ENCODE measurements around the gene NUDT12. TPM values are rescaled to one million over a fixed set of nuclear protein-coding genes. Genes with fewer than 3 reads are reported as not detected.

NUDT12 gene
- total RNA-seq, 4 donors from 2014 or later: 6.2 to 24.6 (median 17.2) TPM

- H3K27ac ChIP-seq: no peak overlapping the region
- intact Hi-C loops (cut with DNase I; ENCODE audit: low total_unique reads) (no loop called here), in situ Hi-C loops (cut with MboI; ENCODE audit: low pct_ligation_motif_present in 1 of 4, low pct_unique_long_range_greater_than_20kb in 1 of 4, low sequenced_read_pairs in 3 of 4) (no loop called here)
- no peak for DNase-seq
- H3K27me3 ChIP-seq: no peaks in the 10 kb centered on the region
- WGBS, 2 donors (ENCODE audit: low coverage in 1 of 2): 46 to 90% methylated on average over 1 of the region's 1 CpG
- TF ChIP-seq POLR2A (IDR thresholded peaks at IDR 0.05) (no peak), POLR2AphosphoS5 (IDR thresholded peaks at IDR 0.05) (no peak), EP300 (IDR thresholded peaks at IDR 0.05; ENCODE audit: low read depth) (no peak), CTCF (IDR thresholded peaks at IDR 0.05) (no peak)
- H3K4me1 ChIP-seq: peaks cover 0 to 17% (median 4%) of the 10 kb centered on the region in 4 donors
- H3K4me3 ChIP-seq: no peak overlapping the region
- no peaks in the 10 kb centered on the region for H3K36me3 ChIP-seq
- H3K9me3 ChIP-seq: peaks cover 0 to 14% of the 10 kb centered on the region in 2 donors
Measured at GRCh38 chr5:103510851-103511553, 51.6 kb downstream of the NUDT12 start.

GRCh38 chr5:103505581-103506305 is 56.8 kb downstream of the NUDT12 start:
- TF ChIP-seq EP300 (IDR thresholded peaks at IDR 0.05; ENCODE audit: low read depth): no peak
- no peak for TF ChIP-seq POLR2AphosphoS5 (IDR thresholded peaks at IDR 0.05)
- no peak for TF ChIP-seq POLR2A (IDR thresholded peaks at IDR 0.05)
- no peak for TF ChIP-seq CTCF (IDR thresholded peaks at IDR 0.05)
- 73 to 85% methylated on average over 3 of the region's 3 CpGs for WGBS, 2 donors (ENCODE audit: low coverage in 1 of 2)

GRCh38 chr5:103503066-103503465 is 59.5 kb downstream of the NUDT12 start:
- Histone ChIP-seq H3K36me3 (no peaks in the 10 kb centered on the region), H3K4me1 (peaks cover 0 to 4% (median 0%) of the 10 kb centered on the region in 4 donors), H3K9me3 (peaks cover 0 to 17% of the 10 kb centered on the region in 2 donors), H3K27me3 (no peaks in the 10 kb centered on the region), H3K4me3 (no peak overlapping the region), H3K27ac (no peak overlapping the region)
- intact Hi-C loops (cut with DNase I; ENCODE audit: low total_unique reads): no loop called here
- in situ Hi-C loops (cut with MboI; ENCODE audit: low pct_ligation_motif_present in 1 of 4, low pct_unique_long_range_greater_than_20kb in 1 of 4, low sequenced_read_pairs in 3 of 4): no loop called here
- TF ChIP-seq POLR2AphosphoS5 (IDR thresholded peaks at IDR 0.05) (no peak), POLR2A (IDR thresholded peaks at IDR 0.05) (no peak), EP300 (IDR thresholded peaks at IDR 0.05; ENCODE audit: low read depth) (no peak), CTCF (IDR thresholded peaks at IDR 0.05) (no peak)
- no peak for DNase-seq

More at GRCh38 chr5:103505581-103506305, 56.8 kb downstream of the NUDT12 start:
- Histone ChIP-seq H3K36me3 (no peaks in the 10 kb centered on the region), H3K27ac (no peak overlapping the region), H3K9me3 (peaks cover 0 to 17% of the 10 kb centered on the region in 2 donors), H3K27me3 (no peaks in the 10 kb centered on the region), H3K4me1 (peaks cover 0 to 5% (median 1%) of the 10 kb centered on the region in 4 donors), H3K4me3 (no peak overlapping the region)
- no peak for DNase-seq
- in situ Hi-C loops (cut with MboI; ENCODE audit: low pct_ligation_motif_present in 1 of 4, low pct_unique_long_range_greater_than_20kb in 1 of 4, low sequenced_read_pairs in 3 of 4) (no loop called here), intact Hi-C loops (cut with DNase I; ENCODE audit: low total_unique reads) (no loop called here)

- TF ChIP-seq CTCF (IDR thresholded peaks at IDR 0.05): no peak
- 76% methylated on average over 3 of the region's 3 CpGs for WGBS, 2 donors (ENCODE audit: low coverage in 1 of 2)
Measured at GRCh38 chr5:103502662-103503061, 59.9 kb downstream of the NUDT12 start.

More at GRCh38 chr5:103502662-103503061, 59.9 kb downstream of the NUDT12 start:
- Histone ChIP-seq H3K27me3 (no peaks in the 10 kb centered on the region), H3K4me3 (no peak overlapping the region), H3K36me3 (no peaks in the 10 kb centered on the region), H3K9me3 (peaks cover 0 to 17% of the 10 kb centered on the region in 2 donors), H3K4me1 (peaks cover 0 to 4% (median 0%) of the 10 kb centered on the region in 4 donors), H3K27ac (no peak overlapping the region)
- intact Hi-C loops (cut with DNase I; ENCODE audit: low total_unique reads): no loop called here
- no peak for DNase-seq
- in situ Hi-C loops (cut with MboI; ENCODE audit: low pct_ligation_motif_present in 1 of 4, low pct_unique_long_range_greater_than_20kb in 1 of 4, low sequenced_read_pairs in 3 of 4): no loop called here
